K562 (cell line): Measurements from ENCODE around the gene BCL2L13. TPM values are rescaled to one million over a fixed set of nuclear protein-coding genes. Genes with fewer than 3 reads are reported as not detected.

ENCODE experiments used
- BACH1 ChIP-seq: fragments of 200-800 bp; sonication (Bioruptor generic); IDR thresholded peaks from 2 replicates; pipeline ENCODE4 v1.6.1; 2016; ENCODE audit warnings: missing genetic modification characterization, missing compliant biosample characterization
- CEBPZ ChIP-seq: fragments of 150-350 bp; IDR thresholded peaks from 2 replicates; pipeline ENCODE4 v1.6.1; 2014; ENCODE audit warnings: low read depth, mild to moderate bottlenecking, low read length, borderline replicate concordance
- E2F4 ChIP-seq: sonication (generic); formaldehyde crosslinking; IDR thresholded peaks from 2 replicates; pipeline ENCODE4 v1.8.0; 2022; ENCODE audit warnings: mild to moderate bottlenecking, low read depth, missing genetic modification reagents
- FOXM1 ChIP-seq, 2 experiments: fragments of 450-650 bp in 1 of 2; sonication (generic) in 1 of 2; formaldehyde crosslinking in 1 of 2; IDR thresholded peaks; 2 replicates each; pipeline versions ENCODE4 v1.6.1 to v1.9.0; 2017 to 2022; ENCODE audit warnings: low read depth in 2 of 2, mild to moderate bottlenecking in 2 of 2, missing genetic modification reagents in 1 of 2, moderate library complexity in 1 of 2
- HBP1 ChIP-seq: fragments of 450-650 bp; formaldehyde crosslinking; IDR thresholded peaks from 2 replicates; pipeline ENCODE4 v1.4.0; 2022; ENCODE audit warnings: missing genetic modification characterization
- KLF1 ChIP-seq: fragments of 450-650 bp; IDR thresholded peaks from 2 replicates; pipeline ENCODE4 v1.6.1; 2016; ENCODE audit warnings: missing genetic modification characterization, missing compliant biosample characterization
- NR2C2 ChIP-seq, 2 experiments: fragments of 200-800 bp in 1 of 2; sonication (Bioruptor generic) in 1 of 2; sonication (generic) in 1 of 2; formaldehyde crosslinking in 1 of 2; IDR thresholded peaks; 2 replicates each; pipeline versions ENCODE4 v1.6.1 to v1.8.0; 2016 to 2022; ENCODE audit warnings: mild to moderate bottlenecking in 1 of 2, missing compliant biosample characterization in 1 of 2, missing genetic modification characterization in 1 of 2, missing genetic modification reagents in 1 of 2
- POLR2H ChIP-seq: IDR thresholded peaks from 2 replicates; pipeline ENCODE4 v1.6.1; 2016; ENCODE audit warnings: missing genetic modification characterization, low read depth, mild to moderate bottlenecking, control low read depth, missing compliant biosample characterization, moderate library complexity
- RNF2 ChIP-seq: sonication (generic); IDR thresholded peaks from 2 replicates; pipeline ENCODE4 v1.6.1; 2016
- RUNX1 ChIP-seq: sonication (generic); IDR thresholded peaks from 2 replicates; pipeline ENCODE4 v1.6.1; 2016; ENCODE audit warnings: antibody characterized with exemption, low read depth
- STAT6 ChIP-seq: sonication (generic); formaldehyde crosslinking; IDR thresholded peaks from 2 replicates; pipeline ENCODE4 v1.8.1; 2023; ENCODE audit warnings: mild to moderate bottlenecking, missing genetic modification reagents
- ZNF174 ChIP-seq: fragments of 250-450 bp; sonication (Bioruptor Pico); IDR thresholded peaks from 2 replicates; pipeline ENCODE4 v1.4.0; 2020; ENCODE audit warnings: mild to moderate bottlenecking
- ZNF253 ChIP-seq: fragments of 250-450 bp; sonication (Bioruptor Pico); conservative IDR thresholded peaks from 2 replicates; pipeline ENCODE4 v1.6.1; 2021; ENCODE audit warnings: mild to moderate bottlenecking
- ZNF3 ChIP-seq: fragments of 250-450 bp; sonication (Bioruptor Pico); IDR thresholded peaks from 2 replicates; pipeline ENCODE4 v1.5.0; 2021; ENCODE audit warnings: mild to moderate bottlenecking, moderate library complexity
- polyA plus RNA-seq, 8 experiments: library from polyadenylated mRNA; depleted of rRNA in 4 of 8; stranded (reverse) in 5 of 8; unstranded in 3 of 8; fragments of >200 nt; fragmentation: Nextera tagmentation in 2 of 8; fragmentation: Illumina TruSeq in 1 of 8; extraction: Ambion mirVana in 2 of 8; extraction: Trizol in 1 of 8; gene quantifications; 2 replicates each; pipeline versions ENCODE4 v1.2.1 to v1.2.3, GENCODE V29; 2011 to 2014; ENCODE audit warnings: inconsistent platforms in 1 of 8, missing spikeins in 1 of 8
- total RNA-seq, 7 experiments: library from RNA; depleted of rRNA in 6 of 7; stranded (reverse); fragments of >200 nt in 6 of 7; fragmentation: Illumina TruSeq in 2 of 7; extraction: Trizol in 2 of 7; gene quantifications; 2 replicates each; pipeline versions ENCODE4 v1.2.1 to v1.2.3, GENCODE V29; 2011 to 2021; ENCODE audit warnings: low replicate concordance in 1 of 7
- TF ChIP-seq, protein P1 (sequence below): fragments of 250-450 bp; sonication (Bioruptor Pico); IDR thresholded peaks from 2 replicates; pipeline ENCODE4 v1.5.0; 2020; ENCODE audit warnings: mild to moderate bottlenecking, borderline replicate concordance

Gene BCL2L13
- total and polyA plus RNA-seq, 9 of the 15 experiments (the other 6 are each of a cell fraction or from before 2014, with no cell fraction given), result 41.5 to 63.4 (median 56.5) TPM

DNA sequence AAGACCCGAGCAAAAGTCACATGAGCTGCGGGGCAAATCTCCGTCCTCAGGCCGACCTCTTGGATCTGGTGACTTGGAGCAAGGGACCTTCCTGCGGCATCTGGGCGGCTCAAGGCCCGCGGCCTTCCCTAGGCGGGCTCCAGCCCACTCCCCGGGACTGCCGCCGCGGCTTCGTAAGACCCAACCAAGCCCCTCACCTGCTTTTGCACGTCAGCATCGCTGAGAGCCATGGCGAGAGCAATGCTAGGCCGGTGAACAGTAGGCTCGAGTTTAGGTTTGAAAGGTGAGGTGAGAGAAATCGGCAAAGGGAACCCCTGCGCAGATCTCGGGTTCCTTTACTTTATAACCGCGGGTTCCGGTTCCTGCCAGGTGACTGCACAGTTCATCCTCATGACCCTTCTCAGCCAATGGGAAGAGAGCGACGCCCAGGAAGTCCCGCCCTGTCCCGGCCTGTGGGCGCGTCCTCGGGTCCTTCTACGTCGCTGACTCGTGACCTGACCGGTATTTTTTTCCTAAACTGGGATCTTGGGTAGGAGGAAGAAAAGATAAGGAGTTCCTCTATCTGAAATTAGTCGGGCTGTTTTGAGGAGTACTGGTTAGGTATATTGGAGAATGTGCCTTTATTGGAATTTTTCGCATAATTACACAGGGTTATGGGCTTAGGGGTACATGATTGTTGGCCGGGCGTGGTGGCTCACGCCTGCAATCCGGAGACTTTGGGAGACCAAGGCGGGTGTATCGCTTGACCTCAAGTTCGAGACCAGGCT lies 10.0 kb upstream of the BCL2L13 start, which contains the start of gene ATP6V1E1 (continued):
- TF ChIP-seq BACH1 (tag) (no peak), ZNF253 (no peak), HBP1 (CRISPR knock-in tag) (peak; percentile 70; the same call in 1 of the 2 replicates), ZNF174 (no peak), ZNF3 (CRISPR knock-in tag) (no peak), RNF2 (no peak), FOXM1 (IDR thresholded peaks at IDR 0.05; ENCODE audit: low read depth) (peak; percentile 70), FOXM1 (CRISPR knock-in tag; IDR thresholded peaks at IDR 0.05; ENCODE audit: low read depth) (no peak), CEBPZ (peak; percentile 55; the same call in 1 of the 2 replicates), NR2C2 (CRISPR knock-in tag; IDR thresholded peaks at IDR 0.05) (no peak), NR2C2 (tag; IDR thresholded peaks at IDR 0.05) (peak; percentile 88), POLR2H (tag) (peak; percentile 96), E2F4 (CRISPR knock-in tag) (peak; percentile 6; the same call in 1 of the 2 replicates), KLF1 (no peak; the same call in 1 of the 2 replicates), STAT6 (no peak), RUNX1 (no peak)
- TF ChIP-seq, protein P1, sequence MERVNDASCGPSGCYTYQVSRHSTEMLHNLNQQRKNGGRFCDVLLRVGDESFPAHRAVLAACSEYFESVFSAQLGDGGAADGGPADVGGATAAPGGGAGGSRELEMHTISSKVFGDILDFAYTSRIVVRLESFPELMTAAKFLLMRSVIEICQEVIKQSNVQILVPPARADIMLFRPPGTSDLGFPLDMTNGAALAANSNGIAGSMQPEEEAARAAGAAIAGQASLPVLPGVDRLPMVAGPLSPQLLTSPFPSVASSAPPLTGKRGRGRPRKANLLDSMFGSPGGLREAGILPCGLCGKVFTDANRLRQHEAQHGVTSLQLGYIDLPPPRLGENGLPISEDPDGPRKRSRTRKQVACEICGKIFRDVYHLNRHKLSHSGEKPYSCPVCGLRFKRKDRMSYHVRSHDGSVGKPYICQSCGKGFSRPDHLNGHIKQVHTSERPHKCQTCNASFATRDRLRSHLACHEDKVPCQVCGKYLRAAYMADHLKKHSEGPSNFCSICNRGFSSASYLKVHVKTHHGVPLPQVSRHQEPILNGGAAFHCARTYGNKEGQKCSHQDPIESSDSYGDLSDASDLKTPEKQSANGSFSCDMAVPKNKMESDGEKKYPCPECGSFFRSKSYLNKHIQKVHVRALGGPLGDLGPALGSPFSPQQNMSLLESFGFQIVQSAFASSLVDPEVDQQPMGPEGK (CRISPR knock-in tag), result no peak
